OCI-M1 (cell line): ENCODE data around the gene CLPTM1L.
"Not testable (repeated sequence)": the region's sequence is repeated elsewhere in the genome, so short reads cannot be mapped to it uniquely, and the experiment has no call there.

ENCODE experiments used
- DNase-seq: peaks from one replicate; lab custom pipeline; 2025; lab: John Stamatoyannopoulos, UW

The CLPTM1L gene

GRCh38 chr5:1276930-1277329 is 68.0 kb downstream of the CLPTM1L start:
- DNase-seq, result no peak

- not testable (repeated sequence) for DNase-seq
Observed at GRCh38 chr5:1275397-1276391, 69.2 kb downstream of the CLPTM1L start.

- DNase-seq, result no peak
Observed at GRCh38 chr5:1274471-1274870, 70.4 kb downstream of the CLPTM1L start.

- no peak for DNase-seq
Observed at GRCh38 chr5:1273745-1274144, 71.2 kb downstream of the CLPTM1L start.

- no peak for DNase-seq
Observed at GRCh38 chr5:1272201-1272600, 72.7 kb downstream of the CLPTM1L start.

- DNase-seq, result no peak
Observed at GRCh38 chr5:1270933-1271914, 73.7 kb downstream of the CLPTM1L start.

GRCh38 chr5:1270426-1270825 is 74.5 kb downstream of the CLPTM1L start:
- DNase-seq, result no peak

GRCh38 chr5:1268666-1269065 is 76.2 kb downstream of the CLPTM1L start:
- no peak for DNase-seq

GRCh38 chr5:1268056-1268455 is 76.8 kb downstream of the CLPTM1L start:
- DNase-seq, result no peak
